Erythroblast (primary cell): ENCODE data around the gene UNC79.

Source experiments
- GATA1 ChIP-seq: IDR thresholded peaks from 2 replicates; pipeline ENCODE4 v1.6.1; 2011; ENCODE audit warnings: low read depth, mild to moderate bottlenecking, control low read depth, low read length, moderate library complexity
- POLR2A ChIP-seq: IDR thresholded peaks from 2 replicates; pipeline ENCODE4 v1.6.1; 2011; ENCODE audit warnings: mild to moderate bottlenecking, low read length

- no peak for TF ChIP-seq POLR2A
- TF ChIP-seq GATA1: no peak
Measured at GRCh38 chr14:93546642-93547041, 115.9 kb downstream of the UNC79 start.
